Retinal pigment epithelial cell (primary cell): Measurements from ENCODE around the gene PDIA3.

Source experiments
- DNase-seq: peaks from one replicate; pipeline ENCODE4 v3.0.0-alpha.2; 2010; ENCODE audit warnings: low read depth
- H3K4me3 ChIP-seq: 2 replicates; pipeline ENCODE4 v1.5.1; 2011; ENCODE audit warnings: mild to moderate bottlenecking, low read length, control low read depth, moderate library complexity
- TF ChIP-seq, protein P1 (sequence below): conservative IDR thresholded peaks from 2 replicates; pipeline ENCODE4 v1.5.1; 2011; ENCODE audit warnings: low read depth, low read length, control low read depth, inconsistent platforms

Gene PDIA3

DNA sequence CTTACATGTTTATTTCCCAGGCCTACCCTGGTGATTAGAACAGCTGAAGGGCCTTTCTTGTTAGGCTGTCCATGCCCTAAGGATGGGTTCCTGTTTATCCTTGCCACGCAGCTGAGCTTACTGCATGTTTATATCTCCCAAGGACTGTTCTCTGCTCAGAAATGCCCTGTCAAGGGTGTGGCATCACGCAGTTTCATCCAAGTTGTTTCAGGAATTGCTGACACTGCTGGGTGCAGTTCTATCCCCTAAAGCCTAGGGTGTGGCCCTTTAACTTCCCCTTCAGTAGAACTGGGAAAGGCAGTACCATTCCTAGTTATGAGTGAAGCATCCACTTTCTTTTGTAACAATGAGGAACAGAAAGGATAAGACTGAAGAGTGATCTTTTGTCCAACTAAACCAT is 25.6 kb downstream of the PDIA3 start:
- TF ChIP-seq, protein P1, sequence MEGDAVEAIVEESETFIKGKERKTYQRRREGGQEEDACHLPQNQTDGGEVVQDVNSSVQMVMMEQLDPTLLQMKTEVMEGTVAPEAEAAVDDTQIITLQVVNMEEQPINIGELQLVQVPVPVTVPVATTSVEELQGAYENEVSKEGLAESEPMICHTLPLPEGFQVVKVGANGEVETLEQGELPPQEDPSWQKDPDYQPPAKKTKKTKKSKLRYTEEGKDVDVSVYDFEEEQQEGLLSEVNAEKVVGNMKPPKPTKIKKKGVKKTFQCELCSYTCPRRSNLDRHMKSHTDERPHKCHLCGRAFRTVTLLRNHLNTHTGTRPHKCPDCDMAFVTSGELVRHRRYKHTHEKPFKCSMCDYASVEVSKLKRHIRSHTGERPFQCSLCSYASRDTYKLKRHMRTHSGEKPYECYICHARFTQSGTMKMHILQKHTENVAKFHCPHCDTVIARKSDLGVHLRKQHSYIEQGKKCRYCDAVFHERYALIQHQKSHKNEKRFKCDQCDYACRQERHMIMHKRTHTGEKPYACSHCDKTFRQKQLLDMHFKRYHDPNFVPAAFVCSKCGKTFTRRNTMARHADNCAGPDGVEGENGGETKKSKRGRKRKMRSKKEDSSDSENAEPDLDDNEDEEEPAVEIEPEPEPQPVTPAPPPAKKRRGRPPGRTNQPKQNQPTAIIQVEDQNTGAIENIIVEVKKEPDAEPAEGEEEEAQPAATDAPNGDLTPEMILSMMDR = no peak
- no peak for DNase-seq
- no peak overlapping the region for H3K4me3 ChIP-seq

DNA sequence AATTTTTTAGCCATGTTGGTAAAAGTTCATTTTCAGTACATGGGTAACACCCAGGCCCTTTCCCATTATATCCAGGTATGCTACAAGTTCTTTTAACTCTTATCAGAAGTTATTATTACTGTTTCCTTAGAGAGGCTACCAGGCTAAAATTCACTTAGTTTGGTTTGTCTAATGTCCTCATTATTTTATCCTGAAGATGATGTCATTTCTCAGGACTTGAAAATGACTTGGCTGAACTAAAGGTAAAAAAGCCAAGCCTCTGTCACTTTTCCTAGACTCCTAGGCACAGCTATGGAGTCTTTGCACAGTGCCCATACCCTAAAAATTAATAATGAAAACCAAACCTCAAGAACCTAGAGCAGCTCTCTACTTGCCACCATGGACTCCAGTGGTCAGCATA is 26.4 kb downstream of the PDIA3 start:
- TF ChIP-seq, protein P1 = no peak
- no peak overlapping the region for H3K4me3 ChIP-seq
- DNase-seq = no peak

- H3K4me3 ChIP-seq = no peak overlapping the region
- DNase-seq = no peak
- TF ChIP-seq, protein P1 = no peak
These were observed 27.8 kb downstream of the PDIA3 start for GRCh38 chr15:43774062-43774461.

- TF ChIP-seq, protein P1 = peak; percentile 48
- no peak overlapping the region for H3K4me3 ChIP-seq
- no peak for DNase-seq
These were observed 29.2 kb downstream of the PDIA3 start for GRCh38 chr15:43775411-43775965.

GRCh38 chr15:43776101-43776717 is 30.0 kb downstream of the PDIA3 start:
- TF ChIP-seq, protein P1 = no peak
- peak overlapping the region; percentile 55 for H3K4me3 ChIP-seq
- no peak for DNase-seq

DNA sequence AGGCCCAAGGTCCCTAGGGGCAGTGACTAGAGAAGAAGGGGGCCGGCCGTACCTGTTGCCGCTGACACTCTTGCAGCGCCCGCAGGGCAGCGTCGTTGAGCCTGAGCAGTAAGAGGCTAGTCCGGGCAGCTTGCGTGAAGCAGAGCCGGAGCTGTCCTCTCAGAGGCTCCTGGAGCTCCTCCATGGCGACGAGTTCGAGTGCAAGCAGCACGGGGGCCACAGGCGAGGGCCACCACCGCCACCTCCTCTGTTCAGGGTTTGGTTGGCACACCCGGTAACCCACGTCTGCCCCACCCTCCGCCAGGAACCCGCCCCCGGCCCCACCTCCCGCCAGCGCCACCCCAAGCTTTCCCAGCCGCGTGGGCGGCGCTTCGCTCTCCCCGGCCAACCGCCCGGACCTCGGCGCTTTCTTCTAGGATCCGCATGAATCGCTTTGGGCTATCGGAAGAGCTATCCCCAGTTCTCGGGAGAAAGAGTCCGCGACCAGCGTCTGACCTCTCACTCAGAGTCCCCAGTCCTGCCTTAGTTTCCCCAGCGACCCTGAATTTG is 30.6 kb downstream of the PDIA3 start, which contains the start of gene ELL3:
Gene ELL3 (minus strand): TSS at position 249 of the 549 bp plus-strand sequence. CDS start 65 bp downstream, at position 184.
- DNase-seq = no peak
- peak within 1 kb of the TSS; percentile 55 for H3K4me3 ChIP-seq
- TF ChIP-seq, protein P1 = no peak
